Neutrophil (primary cell): Measurements from ENCODE around the gene CDC42EP4.
"Not testable (repeated sequence)": the region's sequence is repeated elsewhere in the genome, so short reads cannot be mapped to it uniquely, and the experiment has no call there.

Source experiments
- H3K27ac ChIP-seq: fragments of 200-600 bp; sonication (generic); 2 replicates; pipeline ENCODE4 v1.5.1; 2016; ENCODE audit warnings: mild to moderate bottlenecking, moderate library complexity
- H3K27me3 ChIP-seq: fragments of 200-600 bp; sonication (generic); 2 replicates; pipeline ENCODE4 v1.6.0; 2016; ENCODE audit warnings: mild to moderate bottlenecking
- H3K36me3 ChIP-seq: fragments of 200-600 bp; sonication (generic); 2 replicates; pipeline ENCODE4 v1.5.1; 2017
- H3K4me1 ChIP-seq, 2 experiments: fragments of 200-600 bp in 1 of 2; sonication (generic) in 1 of 2; 1 replicate in 1 of 2; 2 replicates in 1 of 2; pipeline versions ENCODE4 v1.5.1 to v1.6.1; 2013 to 2016; ENCODE audit warnings: low read depth in 1 of 2, low read length in 1 of 2, mild to moderate bottlenecking in 1 of 2, moderate library complexity in 1 of 2; ENCODE audit not compliant: control insufficient read depth in 1 of 2, insufficient read depth in 1 of 2
- H3K4me3 ChIP-seq, 2 experiments: fragments of 200-600 bp in 1 of 2; sonication (generic) in 1 of 2; 1 replicate in 1 of 2; 2 replicates in 1 of 2; pipeline ENCODE4 v1.5.1; 2013 to 2016; ENCODE audit warnings: low read depth in 1 of 2, low read length in 1 of 2, mild to moderate bottlenecking in 1 of 2, moderate library complexity in 1 of 2
- H3K9me3 ChIP-seq: fragments of 200-600 bp; sonication (generic); 2 replicates; pipeline ENCODE4 v1.5.1; 2016
- CTCF ChIP-seq: fragments of 200-600 bp; sonication (generic); IDR thresholded peaks from 2 replicates; pipeline ENCODE4 v1.5.1; 2016; ENCODE audit warnings: antibody characterized with exemption

CDC42EP4 gene

GRCh38 chr17:73338050-73338521, 26.3 kb upstream of the CDC42EP4 start:
- H3K4me1 ChIP-seq, result peaks cover 0 to 12% of the 10 kb centered on the region in 2 experiments
- TF ChIP-seq CTCF, result no peak
- no peaks in the 10 kb centered on the region for H3K9me3 ChIP-seq
- H3K36me3 ChIP-seq, result no peaks in the 10 kb centered on the region
- no peaks in the 10 kb centered on the region for H3K27me3 ChIP-seq
- H3K27ac ChIP-seq, result no peak overlapping the region
- no peak overlapping the region for H3K4me3 ChIP-seq

GRCh38 chr17:73337330-73337710, 25.5 kb upstream of the CDC42EP4 start:
- Histone ChIP-seq H3K27me3 (no peaks in the 10 kb centered on the region), H3K4me3 (no peak overlapping the region), H3K4me1 (peaks cover 0 to 12% of the 10 kb centered on the region in 2 experiments), H3K36me3 (no peaks in the 10 kb centered on the region), H3K9me3 (no peaks in the 10 kb centered on the region), H3K27ac (no peak overlapping the region)
- no peak for TF ChIP-seq CTCF

GRCh38 chr17:73336408-73337329, 24.9 kb upstream of the CDC42EP4 start:
- H3K9me3 ChIP-seq, result no peaks in the 10 kb centered on the region
- H3K4me1 ChIP-seq, result peaks cover 0 to 12% of the 10 kb centered on the region in 2 experiments
- H3K36me3 ChIP-seq, result no peaks in the 10 kb centered on the region
- no peaks in the 10 kb centered on the region for H3K27me3 ChIP-seq
- TF ChIP-seq CTCF, result no peak
- no peak overlapping the region for H3K27ac ChIP-seq
- no peak overlapping the region for H3K4me3 ChIP-seq

GRCh38 chr17:73335591-73336407, 24.0 kb upstream of the CDC42EP4 start:
- TF ChIP-seq CTCF, result no peak
- H3K4me3 ChIP-seq, result no peak overlapping the region
- no peaks in the 10 kb centered on the region for H3K27me3 ChIP-seq
- H3K27ac ChIP-seq, result no peak overlapping the region
- no peaks in the 10 kb centered on the region for H3K9me3 ChIP-seq
- peaks cover 0 to 12% of the 10 kb centered on the region in 2 experiments for H3K4me1 ChIP-seq
- H3K36me3 ChIP-seq, result no peaks in the 10 kb centered on the region

- Histone ChIP-seq H3K27ac (no peak overlapping the region), H3K4me3 (no peak overlapping the region), H3K27me3 (no peaks in the 10 kb centered on the region), H3K9me3 (no peaks in the 10 kb centered on the region), H3K36me3 (no peaks in the 10 kb centered on the region), H3K4me1 (peaks cover 0 to 12% of the 10 kb centered on the region in 2 experiments)
- TF ChIP-seq CTCF, result no peak
These were observed 23.1 kb upstream of the CDC42EP4 start for GRCh38 chr17:73334771-73335513.

GRCh38 chr17:73333445-73333844, 21.6 kb upstream of the CDC42EP4 start:
- H3K27me3 ChIP-seq, H3K4me3 ChIP-seq, H3K9me3 ChIP-seq, H3K27ac ChIP-seq, H3K36me3 ChIP-seq: not testable (repeated sequence)
- H3K4me1 ChIP-seq, result peaks cover 0 to 12% of the 10 kb centered on the region in 2 experiments
